ENCODE measurements around the gene ORM1.
"Not testable (repeated sequence)": the region's sequence is repeated elsewhere in the genome, so short reads cannot be mapped to it uniquely, and the experiment has no call there.

The ORM1 gene

DNA sequence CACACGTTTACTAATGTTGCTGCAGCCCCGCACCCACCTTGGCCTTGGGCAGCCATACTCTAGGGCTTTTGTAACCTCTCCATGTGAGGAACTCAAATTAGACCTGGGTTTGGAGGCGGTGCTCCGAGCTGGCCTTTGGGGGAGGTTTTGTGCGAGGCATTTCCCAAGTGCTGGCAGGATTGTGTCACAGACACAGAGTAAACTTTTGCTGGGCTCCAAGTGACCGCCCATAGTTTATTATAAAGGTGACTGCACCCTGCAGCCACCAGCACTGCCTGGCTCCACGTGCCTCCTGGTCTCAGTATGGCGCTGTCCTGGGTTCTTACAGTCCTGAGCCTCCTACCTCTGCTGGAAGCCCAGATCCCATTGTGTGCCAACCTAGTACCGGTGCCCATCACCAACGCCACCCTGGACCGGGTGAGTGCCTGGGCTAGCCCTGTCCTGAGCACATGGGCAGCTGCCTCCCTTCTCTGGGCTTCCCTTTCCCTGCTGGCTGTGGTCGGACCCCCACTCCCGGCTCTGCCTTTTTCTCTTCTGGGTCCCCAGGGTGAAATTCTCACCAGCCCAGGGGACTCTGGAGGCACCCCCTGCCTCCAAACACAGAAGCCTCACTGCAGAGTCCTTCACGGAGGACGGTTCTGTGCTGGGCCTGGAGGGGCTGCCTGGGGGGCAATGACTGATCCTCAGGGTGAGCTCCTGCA, at the start of gene ORM1:
ORM1 (plus strand) TSS at position 268 of the 701 bp plus-strand sequence; CDS start at position 304, 36 bp downstream.
- DNase-seq (ENCODE audit: low read depth) = not testable (repeated sequence)

DNA sequence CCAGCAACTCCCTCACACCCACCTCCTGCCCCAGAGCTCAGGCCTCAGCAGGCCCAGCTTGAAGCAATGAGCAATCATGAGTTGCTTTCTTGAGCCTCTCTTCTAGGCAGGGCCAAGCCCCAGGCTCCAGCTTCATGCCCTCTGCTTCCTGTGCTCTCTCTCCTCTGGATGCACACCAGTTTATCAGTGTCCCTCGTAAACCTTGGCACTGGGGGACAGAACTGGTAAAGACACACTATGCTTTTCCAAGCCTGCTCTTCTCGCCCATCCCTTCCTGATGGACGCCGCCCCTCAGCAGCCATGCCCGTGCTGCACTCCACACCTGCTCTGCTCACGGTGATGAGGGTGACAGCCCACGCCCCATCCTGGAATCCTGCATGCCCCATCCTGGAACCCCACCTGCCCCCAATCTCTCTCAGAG, 49.4 kb upstream of the ORM1 start:
- DNase-seq (ENCODE audit: low read depth) = no peak

- DNase-seq (ENCODE audit: low read depth) = no peak
These were observed 48.7 kb upstream of the ORM1 start for GRCh38 chr9:114274217-114274616.

- DNase-seq (ENCODE audit: low read depth) = no peak
These were observed 47.5 kb upstream of the ORM1 start for GRCh38 chr9:114275246-114276004.

- DNase-seq (ENCODE audit: low read depth) = no peak
These were observed 45.7 kb upstream of the ORM1 start for GRCh38 chr9:114276908-114277821.

GRCh38 chr9:114278356-114278755, 44.5 kb upstream of the ORM1 start:
- no peak for DNase-seq (ENCODE audit: low read depth)

GRCh38 chr9:114278881-114279570, 43.9 kb upstream of the ORM1 start:
- no peak for DNase-seq (ENCODE audit: low read depth)

DNA sequence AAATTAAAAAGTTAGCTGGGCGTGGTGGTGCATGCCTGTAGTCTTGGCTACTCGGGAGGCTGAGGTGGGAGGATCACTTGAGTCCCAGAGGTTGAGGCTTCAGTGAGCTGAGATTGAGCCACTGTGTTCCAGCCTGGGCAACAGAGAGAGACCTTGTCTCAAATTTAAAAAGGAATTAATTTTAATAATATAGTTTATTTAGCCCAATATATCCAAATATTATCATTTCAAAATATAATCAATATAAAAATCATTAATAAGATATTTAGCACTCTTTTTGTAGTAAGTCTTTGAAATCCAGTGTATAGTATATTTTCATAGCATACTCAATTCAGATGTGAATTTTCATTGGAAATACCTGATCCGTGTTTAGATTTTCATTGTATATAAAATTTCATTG, 43.2 kb upstream of the ORM1 start:
- DNase-seq (ENCODE audit: low read depth) = no peak

- no peak for DNase-seq (ENCODE audit: low read depth)
These were observed 42.0 kb upstream of the ORM1 start for GRCh38 chr9:114280636-114281472.

DNA sequence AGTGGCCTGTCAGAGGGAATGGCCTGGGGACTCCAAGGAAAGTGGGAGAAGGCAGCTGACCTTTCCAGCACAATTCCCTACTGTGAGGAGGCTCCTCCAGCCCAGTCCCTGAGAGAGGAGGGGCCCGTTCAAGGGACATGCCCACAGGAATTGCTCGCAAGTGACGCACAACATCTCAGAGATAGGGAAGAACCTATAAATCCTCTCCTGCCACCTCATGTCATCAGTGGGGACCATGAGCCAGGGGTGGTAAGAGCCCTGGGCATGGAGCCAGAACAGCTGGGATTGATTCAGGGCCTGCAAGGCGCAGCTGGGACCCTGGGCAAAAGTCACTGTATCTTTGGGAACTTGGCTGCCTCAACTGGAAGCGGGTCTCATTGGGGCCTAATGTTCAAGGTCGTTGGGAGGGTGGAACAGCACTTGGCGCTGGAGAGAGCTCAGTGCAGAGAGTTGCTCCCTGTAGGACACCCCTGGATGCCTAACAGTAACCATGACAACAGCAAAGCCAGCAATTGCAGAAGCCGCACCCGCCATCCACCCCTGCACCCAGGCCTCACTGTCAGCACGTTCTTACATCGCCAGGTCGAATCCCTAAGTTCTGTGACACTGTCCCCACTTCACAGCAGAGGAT, 41.3 kb upstream of the ORM1 start:
- DNase-seq (ENCODE audit: low read depth) = no peak

- DNase-seq (ENCODE audit: low read depth) = no peak
These were observed 40.8 kb upstream of the ORM1 start for GRCh38 chr9:114282104-114282485.

DNA sequence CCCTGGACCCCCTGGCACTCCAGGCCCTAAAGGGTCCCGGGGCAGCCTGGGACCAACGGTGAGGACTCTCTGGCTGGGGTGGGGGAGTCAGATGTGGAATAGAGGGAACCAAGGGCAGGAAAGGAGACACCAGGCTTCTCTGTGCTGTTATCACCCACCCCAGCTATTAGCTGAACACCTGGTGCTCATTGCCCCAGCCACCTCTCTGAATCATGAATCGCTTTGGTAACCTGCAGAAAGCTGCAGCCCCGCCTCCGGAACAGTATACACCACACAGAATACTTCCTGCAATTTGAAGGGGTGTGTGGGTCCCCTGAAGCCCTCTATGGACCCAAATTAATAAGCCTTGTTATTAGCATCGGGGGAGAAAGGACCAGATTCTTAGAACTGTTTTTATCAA, 40.4 kb upstream of the ORM1 start:
- no peak for DNase-seq (ENCODE audit: low read depth)

DNA sequence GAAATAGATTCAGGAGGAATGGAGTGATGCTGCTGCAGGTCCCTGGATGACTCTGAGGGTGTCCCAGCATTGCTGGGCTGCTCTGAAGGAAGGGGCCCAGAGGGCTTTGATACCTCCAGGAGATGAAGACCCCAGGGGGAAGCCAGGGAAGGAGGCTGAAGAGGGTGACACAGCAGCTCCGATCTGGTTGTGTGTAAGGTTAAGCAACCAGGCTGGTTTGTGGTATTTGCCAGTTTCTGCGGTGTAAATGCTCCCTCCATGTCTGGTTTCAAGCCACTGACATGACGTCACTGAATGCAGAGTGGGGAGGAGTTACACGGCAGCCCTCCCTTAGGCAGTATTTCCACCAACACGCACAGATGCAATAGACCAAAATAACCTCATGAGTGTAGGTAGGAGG, 40.0 kb upstream of the ORM1 start:
- no peak for DNase-seq (ENCODE audit: low read depth)

GRCh38 chr9:114283551-114284111, 39.3 kb upstream of the ORM1 start:
- no peak for DNase-seq (ENCODE audit: low read depth)

GRCh38 chr9:114284316-114285060, 38.4 kb upstream of the ORM1 start:
- DNase-seq (ENCODE audit: low read depth) = no peak

- DNase-seq (ENCODE audit: low read depth) = no peak
These were observed 37.6 kb upstream of the ORM1 start for GRCh38 chr9:114285166-114285867.

DNA sequence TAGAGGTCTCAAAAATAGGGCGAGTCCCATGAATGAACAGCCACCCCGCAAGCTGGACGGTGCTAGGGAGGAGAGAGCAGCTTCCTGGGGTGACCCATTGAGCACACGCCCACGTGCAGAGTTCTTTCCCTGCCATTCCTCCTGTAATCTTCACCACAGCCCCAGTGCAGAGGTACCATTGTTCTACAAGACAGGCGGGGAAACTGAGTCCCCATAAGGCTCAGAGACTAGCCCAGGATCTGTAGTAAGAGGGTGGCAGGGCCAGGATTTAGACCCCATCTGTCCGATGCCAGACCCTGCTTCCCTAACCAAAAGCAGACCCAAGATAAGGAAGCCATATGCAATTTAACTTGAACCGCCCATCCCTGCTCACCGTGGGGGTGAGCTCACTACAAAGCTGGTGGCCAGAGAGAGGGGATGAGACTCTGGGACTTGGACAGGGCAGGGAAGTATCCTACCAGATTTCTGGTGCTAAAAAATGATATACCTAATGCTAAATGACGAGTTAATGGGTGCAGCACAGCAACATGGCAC, 36.7 kb upstream of the ORM1 start:
- DNase-seq (ENCODE audit: low read depth) = no peak

- no peak for DNase-seq (ENCODE audit: low read depth)
These were observed 35.7 kb upstream of the ORM1 start for GRCh38 chr9:114287001-114287762.

Measured in stimulated activated CD8-positive, alpha-beta memory T cell treated with anti-CD3 and anti-CD28 coated beads, Interleukin-7, amount 100 ng/mL, for 24 hours (primary cell).